Stimulated activated CD4-positive, alpha-beta T cell treated with anti-CD3 and anti-CD28 coated beads, TNF-alpha, amount 100 ng/mL, for 1 hour (primary cell): ENCODE results near the gene MRPS2.
A peak's percentile ranks its signal among the peaks of the same experiment; 100 is the strongest.
"Not testable (repeated sequence)": the region's sequence is repeated elsewhere in the genome, so short reads cannot be mapped to it uniquely, and the experiment has no call there.

Source experiments
- DNase-seq, 3 donors: peaks; one replicate each; pipeline ENCODE4 v3.0.0-alpha.2; 2020; ENCODE audit warnings: low read depth in 3 of 3, low spot score in 1 of 3

MRPS2 gene

DNA sequence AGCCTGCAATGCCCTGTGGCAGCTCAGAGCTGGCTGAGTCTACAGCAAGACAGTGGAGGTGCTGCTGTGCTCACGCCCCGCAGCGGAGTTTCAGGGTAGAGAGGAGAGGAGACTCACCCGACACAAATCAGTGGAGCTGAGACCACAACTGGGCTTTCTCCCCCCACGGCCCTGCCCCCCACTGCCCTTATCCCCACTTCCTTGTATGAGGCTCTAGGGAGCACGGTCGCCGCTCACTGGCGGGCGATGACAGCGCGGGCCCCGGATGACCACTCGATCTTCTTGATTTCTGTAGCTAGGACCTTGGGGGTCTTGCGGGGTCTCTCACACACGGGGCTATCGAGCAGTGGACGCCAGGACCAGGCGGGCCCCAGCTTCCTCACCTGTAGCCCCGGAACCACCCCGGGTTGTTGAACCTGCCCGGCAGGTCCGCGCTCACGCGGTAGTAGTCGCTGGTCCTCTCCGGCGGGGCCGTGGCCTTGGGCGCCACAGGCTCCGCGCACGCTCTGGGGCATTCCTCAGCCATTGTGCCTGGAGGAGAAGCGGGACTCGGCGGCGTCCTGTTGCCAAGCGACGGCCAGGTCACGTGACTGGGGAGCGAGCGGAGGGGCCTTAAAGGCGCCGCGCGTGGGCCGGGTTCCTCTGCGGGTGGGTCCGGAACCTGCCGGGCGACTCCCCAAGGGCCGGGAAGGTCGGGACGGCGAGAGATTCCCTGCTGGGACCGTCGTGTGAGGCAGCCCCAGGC lies 984 bp upstream of the MRPS2 start:
- peak; percentile 73 to 83 (median 78) for DNase-seq

DNA sequence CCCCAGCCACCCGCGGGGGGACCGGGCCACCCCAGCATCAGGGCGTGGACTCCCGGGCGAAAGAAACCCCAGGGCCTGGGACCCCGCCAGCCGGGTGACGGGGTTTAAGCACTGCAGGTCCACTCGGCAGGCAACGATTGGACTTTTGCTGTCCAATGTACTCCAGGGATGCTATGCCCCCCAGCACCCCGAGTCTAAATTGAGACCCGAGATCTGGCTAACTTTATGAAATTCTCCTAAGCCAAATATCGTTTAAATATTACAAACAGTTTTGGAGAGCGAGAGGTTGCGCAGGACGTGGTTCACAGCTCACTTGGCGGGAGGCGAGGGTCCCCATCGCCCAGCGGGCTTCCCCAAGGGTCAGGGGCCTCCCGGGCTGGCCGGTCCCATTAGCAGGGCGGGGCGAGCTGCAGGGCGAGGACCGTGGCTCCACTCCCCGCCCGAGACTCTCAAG lies 384 bp upstream of the MRPS2 start:
- no peak for DNase-seq

DNA sequence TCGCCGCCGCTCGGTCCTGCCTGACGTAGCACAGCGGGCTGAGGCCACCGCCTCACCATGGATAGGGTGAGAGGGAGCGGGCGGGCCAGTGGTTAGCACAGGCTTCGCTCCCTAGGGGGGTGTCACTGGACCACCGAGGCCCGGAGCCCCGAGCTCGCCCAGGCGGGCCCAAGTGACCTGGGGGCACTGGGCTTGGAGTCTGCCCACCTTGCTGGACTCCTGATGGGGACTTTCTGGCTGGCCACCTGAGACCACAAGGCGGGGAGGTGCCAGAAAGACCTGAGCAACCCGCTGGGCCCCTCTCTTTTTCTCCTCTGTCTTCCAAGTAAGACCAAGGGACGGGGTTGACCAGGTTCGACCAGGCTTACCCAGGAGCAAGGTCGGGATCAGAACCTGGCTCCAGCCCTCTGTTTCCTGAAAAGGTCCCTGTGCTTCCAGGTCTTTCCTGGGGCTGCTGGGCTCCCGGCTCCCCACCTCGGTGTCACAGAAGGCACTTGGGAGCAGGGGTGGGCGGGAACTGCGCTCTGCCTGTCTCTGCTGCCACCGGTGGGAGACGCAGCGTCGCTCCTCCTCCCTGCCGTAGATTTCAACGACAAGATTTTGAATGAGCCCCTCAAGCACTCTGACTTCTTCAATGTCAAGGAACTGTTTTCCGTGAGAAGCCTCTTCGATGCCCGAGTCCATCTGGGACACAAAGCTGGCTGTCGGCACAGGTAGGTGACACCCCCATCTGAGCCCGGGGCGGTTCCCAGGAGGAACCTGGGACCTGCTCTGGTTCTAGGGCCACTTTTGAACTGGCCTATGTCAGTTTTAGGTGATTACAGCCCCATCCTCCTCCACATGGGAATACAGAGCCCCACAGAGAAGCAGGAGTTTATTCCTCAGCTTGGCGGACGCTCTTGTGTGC lies 1.0 kb downstream of the MRPS2 start:
- no peak for DNase-seq

- DNase-seq = no peak
Observed at GRCh38 chr9:135502168-135502872, 1.8 kb downstream of the MRPS2 start.

DNA sequence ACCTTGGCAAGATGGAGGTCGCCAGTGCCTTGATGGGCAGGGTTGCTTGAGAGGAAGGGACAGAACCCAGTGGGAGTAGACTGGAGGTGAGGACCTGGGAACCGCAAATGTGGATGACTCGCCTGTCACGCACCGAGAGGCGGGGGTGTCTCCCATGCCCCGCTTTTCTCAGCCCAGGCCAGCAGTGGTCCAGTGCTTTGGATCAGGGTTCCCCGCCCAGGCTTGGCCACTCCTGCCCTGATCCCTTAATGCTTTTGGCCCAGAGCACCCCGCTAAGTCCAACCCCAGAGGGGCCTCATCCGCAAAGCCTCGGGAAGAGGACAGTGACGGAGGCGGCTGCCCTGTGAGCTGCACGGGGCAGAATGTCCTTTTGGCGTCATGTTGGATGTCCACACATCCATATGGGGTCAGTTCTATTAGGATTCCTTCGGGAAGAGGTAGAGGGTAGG lies 2.4 kb downstream of the MRPS2 start:
- no peak for DNase-seq

GRCh38 chr9:135503371-135504261 lies 3.1 kb downstream of the MRPS2 start:
- no peak for DNase-seq

DNA sequence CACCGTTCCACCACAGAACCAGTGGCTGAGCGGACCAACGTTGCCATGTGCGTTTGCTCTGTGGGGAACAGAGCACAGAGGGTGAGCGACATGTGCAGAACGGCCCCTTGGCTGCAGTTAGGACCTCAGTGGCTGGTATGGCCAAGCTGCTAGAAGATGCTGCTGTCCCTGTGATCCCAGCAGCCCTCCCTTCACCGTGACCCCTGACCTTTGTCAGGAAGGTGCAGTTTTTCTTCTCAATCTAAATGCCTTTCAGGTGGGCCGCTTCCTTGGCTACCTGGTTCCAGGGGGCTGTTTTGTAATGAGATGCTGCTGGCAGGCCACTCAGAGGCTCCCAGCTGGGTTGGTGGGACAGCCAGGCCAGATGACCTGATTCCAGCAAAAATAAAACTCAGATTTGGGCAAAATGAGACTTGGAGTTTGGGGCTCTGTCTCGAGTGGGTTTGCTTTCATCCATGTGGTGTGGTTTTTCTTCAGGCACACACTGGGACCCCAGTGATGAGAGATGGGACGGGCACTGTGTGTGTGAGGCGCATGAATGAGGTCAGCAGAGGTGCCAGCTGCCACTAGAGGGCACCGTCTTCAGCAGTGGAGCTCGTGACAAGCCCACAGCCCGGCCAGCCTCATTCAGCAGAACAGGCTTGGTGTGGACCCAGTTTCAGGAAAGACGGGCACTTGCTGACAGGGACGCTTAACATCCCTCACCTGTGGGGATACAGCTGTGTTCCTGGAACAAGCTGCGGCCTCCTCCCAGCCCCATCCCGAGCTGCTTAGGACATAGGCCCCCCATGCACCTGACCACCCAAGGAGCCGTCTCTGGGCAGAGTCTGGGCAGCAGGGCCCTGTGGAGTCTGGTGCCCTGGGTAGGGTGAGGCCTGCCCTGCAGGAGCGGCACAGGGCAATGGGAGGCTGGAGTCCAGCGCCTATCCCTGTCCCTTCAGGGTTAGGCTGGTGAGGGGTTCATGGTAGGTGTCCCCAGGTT lies 4.1 kb downstream of the MRPS2 start:
- peak in 1 of 3 donors; percentile 35 for DNase-seq

GRCh38 chr9:135505406-135506187 lies 5.1 kb downstream of the MRPS2 start:
- no peak for DNase-seq

DNA sequence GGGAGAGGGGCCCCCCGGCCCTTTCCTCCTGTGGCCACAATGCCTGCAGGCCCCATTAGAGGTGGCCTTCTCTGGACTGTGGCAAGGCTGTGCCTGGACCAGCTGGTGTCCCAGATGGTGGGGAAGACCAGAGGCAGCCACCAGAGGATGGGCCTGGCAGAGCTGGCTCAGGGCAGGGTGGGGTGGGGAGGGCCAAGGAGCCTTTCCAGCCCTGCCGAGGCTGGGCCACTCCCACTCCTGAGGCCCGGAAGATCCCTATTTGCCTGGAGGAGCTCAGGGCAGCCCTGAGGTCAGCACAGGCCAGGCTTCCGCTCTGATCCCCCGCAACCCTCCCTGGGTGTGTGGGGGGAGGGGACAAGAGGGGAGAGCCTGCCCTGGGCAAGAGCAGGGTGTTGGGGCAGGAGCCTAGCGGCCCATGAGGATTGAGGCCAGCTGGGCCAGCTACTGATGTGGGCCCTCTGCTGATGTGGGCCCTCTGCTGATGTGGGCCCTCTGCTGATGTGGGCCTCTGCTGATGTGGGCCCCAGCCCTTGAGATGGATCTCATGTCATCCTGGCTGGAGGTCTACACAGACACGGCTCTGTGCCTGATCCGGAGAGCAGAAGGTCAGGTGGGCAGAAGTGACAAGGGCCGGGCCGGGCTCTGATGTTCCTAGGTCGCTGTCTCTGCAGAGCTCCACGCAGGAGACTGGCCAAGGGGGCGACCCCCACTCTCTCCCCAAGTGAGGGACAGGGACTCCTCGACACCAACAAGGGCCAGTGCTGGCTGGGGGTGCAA lies 6.0 kb downstream of the MRPS2 start:
- DNase-seq = no peak

DNA sequence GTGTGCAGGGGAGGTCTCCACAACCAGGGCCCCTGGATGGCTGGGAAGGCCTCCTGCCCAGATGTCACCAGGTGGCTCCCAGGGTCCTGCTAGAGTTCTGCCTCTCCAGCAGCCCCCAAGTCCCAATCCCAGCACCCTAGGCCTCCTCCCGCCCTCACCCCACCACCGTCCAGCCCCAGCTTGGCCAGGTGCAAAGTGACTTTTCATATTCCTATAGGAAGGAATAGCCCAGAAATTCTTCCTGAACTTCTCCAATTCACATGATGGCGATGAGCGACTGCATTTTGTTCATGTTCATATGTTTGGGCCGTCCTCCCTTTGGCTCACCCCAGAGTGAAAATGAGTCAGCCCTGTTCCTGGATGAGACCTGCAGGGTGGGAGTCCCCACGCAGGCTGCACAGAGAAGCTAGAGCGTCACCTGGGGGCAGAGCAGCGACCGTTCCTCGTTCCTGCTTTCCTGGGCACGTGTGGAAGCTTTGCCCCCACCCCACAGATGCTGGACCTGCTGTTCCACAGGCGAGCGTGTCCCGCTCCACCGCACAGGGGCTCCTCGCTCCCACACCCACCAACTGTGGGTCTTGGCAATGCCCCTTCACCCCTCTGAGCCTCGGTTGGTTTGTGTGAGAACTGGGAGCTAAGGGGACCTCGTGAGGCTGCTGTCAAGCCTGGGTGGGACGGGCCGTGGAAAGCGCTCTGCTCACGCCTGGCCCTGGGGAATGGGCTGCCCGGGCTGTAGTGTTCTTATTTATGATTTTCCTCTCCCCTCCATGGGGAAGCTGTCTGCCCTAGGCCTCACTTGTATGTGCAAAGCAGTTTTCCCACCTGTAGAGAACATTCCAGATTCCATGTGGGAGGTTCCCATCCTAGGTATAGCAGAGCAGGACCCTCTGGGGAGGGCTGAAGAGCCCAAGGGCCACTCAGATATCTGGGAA lies 6.9 kb downstream of the MRPS2 start:
- no peak for DNase-seq

- DNase-seq = no peak
Observed at GRCh38 chr9:135508211-135508820, 7.8 kb downstream of the MRPS2 start.

GRCh38 chr9:135509458-135509857 lies 9.0 kb downstream of the MRPS2 start:
- DNase-seq = no peak

DNA sequence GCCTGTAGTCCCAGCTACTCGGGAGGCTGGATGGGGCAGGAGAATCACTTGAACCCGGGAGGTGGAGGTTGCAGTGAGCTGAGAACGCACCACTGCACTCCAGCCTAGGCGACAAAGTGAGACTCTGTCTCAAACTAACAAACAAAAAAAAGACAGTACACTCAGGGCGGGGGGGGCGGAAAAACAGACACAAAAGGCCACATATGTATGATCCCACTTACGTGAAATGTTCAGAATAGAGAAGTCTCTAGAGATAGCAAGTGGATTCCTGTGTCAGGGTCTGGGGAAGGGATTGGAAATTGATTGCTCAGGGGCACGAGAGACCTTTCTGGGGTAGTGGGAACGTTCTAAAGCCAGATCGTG lies 11.7 kb downstream of the MRPS2 start:
- DNase-seq = no peak

- no peak for DNase-seq
Observed at GRCh38 chr9:135512904-135513303, 12.4 kb downstream of the MRPS2 start.

DNA sequence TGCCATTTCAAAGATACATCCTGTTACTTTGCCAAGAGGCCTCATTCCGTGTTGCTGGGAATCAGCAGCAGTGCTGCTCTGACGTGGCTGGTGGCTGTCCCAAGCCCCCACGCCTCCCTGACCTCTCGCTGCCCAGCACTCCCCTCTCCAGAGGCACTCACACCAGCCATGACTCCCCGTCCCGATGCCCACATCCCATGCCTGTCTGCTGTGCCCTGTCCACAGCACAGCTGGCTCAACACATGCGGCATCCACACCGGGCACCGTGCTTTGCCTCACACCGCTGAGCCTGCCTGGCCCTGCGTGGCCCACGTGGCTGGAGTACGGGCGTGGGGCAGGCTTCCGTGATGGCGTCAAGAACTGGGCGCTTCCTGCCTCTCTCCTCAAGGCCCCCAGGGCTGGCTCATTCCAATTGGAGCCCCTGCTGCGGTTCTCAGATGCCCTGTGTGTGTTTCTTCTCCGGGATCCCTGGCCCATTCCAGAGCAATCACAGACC lies 12.9 kb downstream of the MRPS2 start:
- no peak for DNase-seq

GRCh38 chr9:135513906-135514305 lies 13.4 kb downstream of the MRPS2 start:
- DNase-seq = not testable (repeated sequence)
